K562 (cell line): ENCODE results near the gene AKT1S1. TPM values are rescaled to one million over a fixed set of nuclear protein-coding genes. Genes with fewer than 3 reads are reported as not detected.

Experiments used
- CAMTA2 ChIP-seq: fragments of 250-450 bp; sonication (Bioruptor Pico); conservative IDR thresholded peaks from 2 replicates; pipeline ENCODE4 v1.5.1; 2022
- CHD1 ChIP-seq: fragments of 200-600 bp; sonication (generic); IDR thresholded peaks from one replicate; pipeline ENCODE4 v1.6.1; 2012; ENCODE audit warnings: mild to moderate bottlenecking, moderate library complexity, low read length, inconsistent platforms
- CREB5 ChIP-seq: fragments of 250-450 bp; sonication (Bioruptor Pico); IDR thresholded peaks from 2 replicates; pipeline ENCODE4 v1.5.0; 2020; ENCODE audit warnings: mild to moderate bottlenecking
- DPF2 ChIP-seq: fragments of 450-650 bp; IDR thresholded peaks from 2 replicates; pipeline ENCODE4 v1.6.1; 2016
- E2F6 ChIP-seq, 2 experiments: IDR thresholded peaks; 2 replicates each; pipeline ENCODE4 v1.6.1; 2011; ENCODE audit warnings: borderline replicate concordance in 1 of 2, control low read depth in 1 of 2, low read depth in 1 of 2, low read length in 1 of 2, mild to moderate bottlenecking in 1 of 2, mixed read lengths in 1 of 2, moderate library complexity in 1 of 2; ENCODE audit not compliant: insufficient read depth in 1 of 2, insufficient read length in 1 of 2, poor library complexity in 1 of 2, severe bottlenecking in 1 of 2; ENCODE audit errors: extremely low read depth in 1 of 2
- ETV5 ChIP-seq: sonication (generic); formaldehyde crosslinking; IDR thresholded peaks from 2 replicates; pipeline ENCODE4 v1.4.0; 2020; ENCODE audit warnings: low read depth, mild to moderate bottlenecking, missing genetic modification reagents
- HMG20A ChIP-seq: fragments of 450-650 bp; formaldehyde crosslinking; conservative IDR thresholded peaks from 2 replicates; pipeline ENCODE4 v1.4.0; 2020; ENCODE audit warnings: mild to moderate bottlenecking, mixed read lengths
- KLF13 ChIP-seq: fragments of 450-650 bp; IDR thresholded peaks from 2 replicates; pipeline ENCODE4 v1.6.1; 2016; ENCODE audit warnings: missing genetic modification characterization, low read depth, mild to moderate bottlenecking, missing compliant biosample characterization, moderate library complexity, borderline replicate concordance
- MECOM ChIP-seq: fragments of 250-450 bp; sonication (Bioruptor Pico); IDR thresholded peaks from 2 replicates; pipeline ENCODE4 v1.8.0; 2022; ENCODE audit warnings: inconsistent platforms
- MEF2A ChIP-seq: IDR thresholded peaks from 2 replicates; pipeline ENCODE4 v1.6.1; 2011; ENCODE audit warnings: low read depth, mild to moderate bottlenecking, low read length, moderate library complexity; ENCODE audit not compliant: control insufficient read depth
- PHTF2 ChIP-seq: fragments of 250-450 bp; sonication (Bioruptor Pico); IDR thresholded peaks from 2 replicates; pipeline ENCODE4 v1.5.0; 2021; ENCODE audit warnings: mild to moderate bottlenecking
- SMAD1 ChIP-seq: fragments of 150-350 bp; IDR thresholded peaks from 2 replicates; pipeline ENCODE4 v1.6.1; 2014; ENCODE audit warnings: low read length, low read depth; ENCODE audit not compliant: partially characterized antibody
- TARDBP ChIP-seq: fragments of 450-650 bp; IDR thresholded peaks from 2 replicates; pipeline ENCODE4 v1.6.1; 2016
- TCFL5 ChIP-seq: fragments of 250-450 bp; sonication (Bioruptor Pico); conservative IDR thresholded peaks from 2 replicates; pipeline ENCODE4 v1.6.1; 2021; ENCODE audit warnings: mild to moderate bottlenecking, moderate library complexity, matching md5 sums
- ZBTB49 ChIP-seq: sonication (generic); formaldehyde crosslinking; IDR thresholded peaks from 2 replicates; pipeline ENCODE4 v1.8.0; 2022; ENCODE audit warnings: missing genetic modification reagents, mild to moderate bottlenecking, borderline replicate concordance
- ZNF140 ChIP-seq: fragments of 250-450 bp; sonication (Bioruptor Pico); IDR thresholded peaks from 2 replicates; pipeline ENCODE4 v1.8.0; 2021; ENCODE audit warnings: moderate library complexity, mild to moderate bottlenecking, inconsistent platforms
- ZNF24 ChIP-seq: fragments of 450-650 bp; IDR thresholded peaks from 2 replicates; pipeline ENCODE4 v1.6.1; 2016
- ZNF282 ChIP-seq: sonication (generic); formaldehyde crosslinking; IDR thresholded peaks from 2 replicates; pipeline ENCODE4 v1.8.1; 2023; ENCODE audit warnings: missing genetic modification reagents
- ZNF507 ChIP-seq: conservative IDR thresholded peaks from 2 replicates; pipeline ENCODE4 v1.6.1; 2017; ENCODE audit warnings: missing genetic modification characterization, missing compliant biosample characterization
- ZNF644 ChIP-seq: fragments of 200-800 bp; sonication (Bioruptor generic); IDR thresholded peaks from 2 replicates; pipeline ENCODE4 v1.6.1; 2016; ENCODE audit warnings: low read depth, missing genetic modification characterization, missing compliant biosample characterization
- ZNF695 ChIP-seq: fragments of 450-650 bp; formaldehyde crosslinking; IDR thresholded peaks from 2 replicates; pipeline ENCODE4 v1.4.0; 2020; ENCODE audit warnings: mild to moderate bottlenecking, moderate library complexity
- ZSCAN29 ChIP-seq: fragments of 450-650 bp; IDR thresholded peaks from 2 replicates; pipeline ENCODE4 v1.6.1; 2017
- polyA plus RNA-seq, 8 experiments: library from polyadenylated mRNA; depleted of rRNA in 4 of 8; stranded (reverse) in 5 of 8; unstranded in 3 of 8; fragments of >200 nt; fragmentation: Nextera tagmentation in 2 of 8; fragmentation: Illumina TruSeq in 1 of 8; extraction: Ambion mirVana in 2 of 8; extraction: Trizol in 1 of 8; gene quantifications; 2 replicates each; pipeline versions ENCODE4 v1.2.1 to v1.2.3, GENCODE V29; 2011 to 2014; ENCODE audit warnings: inconsistent platforms in 1 of 8, missing spikeins in 1 of 8
- total RNA-seq, 7 experiments: library from RNA; depleted of rRNA in 6 of 7; stranded (reverse); fragments of >200 nt in 6 of 7; fragmentation: Illumina TruSeq in 2 of 7; extraction: Trizol in 2 of 7; gene quantifications; 2 replicates each; pipeline versions ENCODE4 v1.2.1 to v1.2.3, GENCODE V29; 2011 to 2021; ENCODE audit warnings: low replicate concordance in 1 of 7

The AKT1S1 gene
- total and polyA plus RNA-seq, 9 of the 15 experiments (the other 6 are each of a cell fraction or from before 2014, with no cell fraction given) = 1.2 to 50.3 (median 17.1) TPM

GRCh38 chr19:49847731-49848696 is 29.1 kb downstream of the AKT1S1 start (continued):
- TF ChIP-seq ZBTB49 (CRISPR knock-in tag) = no peak
- TF ChIP-seq MEF2A = no peak
- no peak for TF ChIP-seq ZSCAN29
- TF ChIP-seq ZNF282 (CRISPR knock-in tag) = no peak
- TF ChIP-seq E2F6 (IDR thresholded peaks at IDR 0.05; ENCODE audit: borderline replicate concordance in 1 of 2, extremely low read depth in 1 of 2, insufficient read depth in 1 of 2, insufficient read length in 1 of 2, low read depth in 1 of 2, low read length in 1 of 2, poor library complexity in 1 of 2, severe bottlenecking in 1 of 2) = peak; percentile 70 to 82
- 0 out of 2 replicates have a peak, but pooled peaks have one; percentile 47 for TF ChIP-seq ZNF644 (tag)
- TF ChIP-seq HMG20A (CRISPR knock-in tag) = no peak
- no peak for TF ChIP-seq PHTF2 (CRISPR knock-in tag)
- no peak for TF ChIP-seq CREB5
- no peak for TF ChIP-seq CAMTA2 (CRISPR knock-in tag)
- TF ChIP-seq TCFL5 = no peak
- no peak for TF ChIP-seq ZNF695 (CRISPR knock-in tag)
- no peak for TF ChIP-seq SMAD1
- no peak for TF ChIP-seq ZNF140 (CRISPR knock-in tag)
- TF ChIP-seq ETV5 (CRISPR knock-in tag) = no peak
- no peak for TF ChIP-seq CHD1
- TF ChIP-seq DPF2 = peak; percentile 86
- TF ChIP-seq TARDBP = no peak
- no peak for TF ChIP-seq KLF13
- no peak for TF ChIP-seq ZNF507 (tag)
- TF ChIP-seq MECOM (CRISPR knock-in tag) = no peak
- no peak for TF ChIP-seq ZNF24
